Activated CD4-positive, alpha-beta T cell treated with anti-CD3 and anti-CD28 coated beads for 24 hours (primary cell): ENCODE measurements around the gene ARID3A.

Experiments used
- DNase-seq, 2 donors: peaks; one replicate each; pipeline ENCODE4 v3.0.0-alpha.2; 2020; ENCODE audit warnings: low read depth in 2 of 2

Gene ARID3A

GRCh38 chr19:961866-962620 is 36.2 kb downstream of the ARID3A start:
- no peak for DNase-seq

DNA sequence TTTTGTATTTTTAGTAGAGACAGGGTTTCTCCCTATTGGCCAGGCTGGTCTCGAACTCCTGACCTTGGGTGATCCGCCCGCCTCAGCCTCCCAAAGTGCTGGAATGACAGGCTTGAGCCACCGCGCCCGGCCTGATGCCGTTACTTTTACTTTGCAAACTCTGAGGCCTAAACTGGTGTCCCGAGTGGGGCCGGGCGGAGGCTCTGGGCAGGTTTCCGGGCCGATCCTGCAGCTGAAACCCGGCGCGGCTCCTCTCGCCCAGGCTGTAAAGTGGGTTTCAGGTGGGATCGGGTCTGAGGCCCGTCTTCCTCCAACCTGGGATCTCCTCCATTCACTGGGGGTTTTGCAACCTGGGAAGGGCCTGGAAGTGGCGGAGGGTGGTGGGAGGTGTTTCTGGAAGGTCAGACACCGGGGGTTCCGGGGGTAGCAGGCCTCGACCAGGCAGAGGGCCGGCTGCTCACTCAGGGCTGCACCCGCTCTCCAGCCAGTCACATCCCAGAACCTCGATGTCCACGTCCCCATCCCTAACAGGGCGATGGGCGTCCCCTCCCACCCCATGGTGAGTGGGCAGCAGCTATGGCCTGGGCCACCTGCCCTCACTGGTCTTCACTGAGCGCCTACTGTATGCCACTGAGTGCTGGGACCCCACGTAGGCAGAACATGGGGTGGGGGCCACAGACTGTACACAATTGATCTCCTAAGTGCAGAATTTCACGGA is 37.0 kb downstream of the ARID3A start:
- no peak for DNase-seq

DNA sequence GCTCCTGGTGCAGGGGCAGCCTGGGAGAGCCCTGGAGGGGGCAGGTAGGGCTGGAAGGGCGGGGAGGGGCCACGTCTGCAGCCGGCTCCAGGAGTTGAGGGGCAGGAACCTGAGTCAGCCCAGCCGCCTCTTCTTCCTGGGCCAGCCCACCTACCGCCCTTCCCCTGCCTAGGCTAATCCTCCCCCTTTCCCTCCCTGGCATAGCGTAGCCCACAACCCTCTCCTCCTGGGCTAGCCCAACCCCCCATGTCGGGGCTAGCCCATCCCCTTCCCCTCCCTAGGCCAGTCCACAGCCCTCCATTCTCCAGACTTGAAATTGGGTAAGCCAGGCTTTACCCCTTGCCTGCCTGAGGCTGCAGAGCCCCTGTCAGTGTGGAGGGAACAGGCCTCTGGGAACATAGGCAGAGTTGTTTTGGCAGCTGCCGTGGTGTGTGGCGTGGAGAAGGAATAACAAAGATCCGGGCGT is 37.7 kb downstream of the ARID3A start:
- DNase-seq: no peak

DNA sequence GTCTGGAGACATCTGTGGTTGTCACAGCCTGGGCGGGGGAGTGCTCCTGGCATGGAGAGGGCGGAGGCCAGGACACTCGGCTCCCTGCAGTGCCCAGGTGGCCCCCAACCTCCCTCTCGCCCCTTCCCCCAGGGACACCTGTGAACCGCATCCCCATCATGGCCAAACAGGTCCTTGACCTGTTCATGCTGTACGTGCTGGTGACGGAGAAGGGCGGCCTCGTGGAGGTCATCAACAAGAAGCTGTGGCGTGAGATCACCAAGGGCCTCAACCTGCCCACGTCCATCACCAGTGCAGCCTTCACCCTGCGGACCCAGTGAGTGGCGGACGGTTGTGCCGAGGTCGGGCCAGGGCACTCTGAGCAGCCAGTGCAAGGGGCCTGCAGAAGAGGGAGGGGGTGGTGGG is 38.3 kb downstream of the ARID3A start:
- DNase-seq: no peak

- no peak for DNase-seq
Measured at GRCh38 chr19:964761-965694, 39.2 kb downstream of the ARID3A start.

GRCh38 chr19:966485-967088 is 40.8 kb downstream of the ARID3A start:
- no peak for DNase-seq

DNA sequence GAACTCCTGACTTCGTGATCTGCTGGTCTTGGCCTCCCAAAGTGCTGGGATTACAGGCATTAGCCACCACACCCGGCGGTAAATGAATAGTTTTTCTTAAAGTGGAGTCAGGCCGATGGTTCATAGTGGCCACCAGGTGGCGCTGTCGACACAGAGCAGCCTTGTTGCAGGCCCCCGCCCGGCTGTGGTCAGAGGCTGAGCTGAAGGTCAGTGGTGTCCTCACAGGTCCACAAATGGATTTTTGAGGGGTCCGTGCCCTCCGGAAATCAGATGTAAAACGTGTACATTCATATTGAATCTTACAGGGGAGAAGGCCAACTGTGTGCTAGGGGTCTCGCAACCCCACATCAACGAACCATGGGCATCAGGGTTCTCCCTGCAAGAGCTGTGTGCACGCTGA is 44.9 kb downstream of the ARID3A start:
- no peak for DNase-seq

DNA sequence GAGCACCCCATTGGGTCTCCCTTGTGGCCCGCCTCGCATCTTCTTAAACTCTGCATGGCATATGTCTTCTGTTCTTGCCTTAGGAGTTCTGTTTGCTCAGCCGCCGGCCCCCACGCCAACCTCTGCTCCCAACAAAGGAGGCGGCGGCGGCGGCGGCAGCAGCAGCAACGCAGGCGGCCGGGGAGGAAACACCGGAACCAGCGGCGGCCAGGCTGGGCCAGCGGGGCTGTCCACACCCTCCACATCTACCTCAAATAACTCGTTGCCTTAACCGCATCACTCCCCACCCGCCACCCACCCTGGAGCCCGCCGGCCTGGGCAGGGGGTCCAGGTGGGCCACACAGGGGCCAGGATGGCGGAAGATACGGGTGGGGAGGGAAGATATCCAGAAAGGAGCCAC is 46.0 kb downstream of the ARID3A start:
- DNase-seq: no peak

DNA sequence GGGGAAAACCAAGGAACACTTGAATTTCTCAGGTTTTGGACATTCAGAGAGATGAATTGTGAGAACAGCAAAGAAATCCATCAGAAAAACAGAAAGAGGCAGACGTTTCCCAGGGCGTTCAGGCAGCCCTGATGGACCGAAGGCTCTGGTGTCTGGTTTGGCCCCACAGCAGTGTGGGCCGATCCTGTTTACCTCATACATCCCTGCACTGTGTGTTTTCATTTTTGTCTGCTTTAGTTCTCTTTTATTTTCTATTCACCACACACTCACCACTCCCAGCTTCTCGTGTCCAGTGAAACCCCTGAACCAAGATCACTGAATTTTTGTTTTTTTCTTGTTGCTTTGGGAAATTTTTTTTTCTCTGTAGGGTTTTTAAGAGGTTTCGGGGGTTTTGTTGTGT is 46.4 kb downstream of the ARID3A start:
- no peak for DNase-seq

DNA sequence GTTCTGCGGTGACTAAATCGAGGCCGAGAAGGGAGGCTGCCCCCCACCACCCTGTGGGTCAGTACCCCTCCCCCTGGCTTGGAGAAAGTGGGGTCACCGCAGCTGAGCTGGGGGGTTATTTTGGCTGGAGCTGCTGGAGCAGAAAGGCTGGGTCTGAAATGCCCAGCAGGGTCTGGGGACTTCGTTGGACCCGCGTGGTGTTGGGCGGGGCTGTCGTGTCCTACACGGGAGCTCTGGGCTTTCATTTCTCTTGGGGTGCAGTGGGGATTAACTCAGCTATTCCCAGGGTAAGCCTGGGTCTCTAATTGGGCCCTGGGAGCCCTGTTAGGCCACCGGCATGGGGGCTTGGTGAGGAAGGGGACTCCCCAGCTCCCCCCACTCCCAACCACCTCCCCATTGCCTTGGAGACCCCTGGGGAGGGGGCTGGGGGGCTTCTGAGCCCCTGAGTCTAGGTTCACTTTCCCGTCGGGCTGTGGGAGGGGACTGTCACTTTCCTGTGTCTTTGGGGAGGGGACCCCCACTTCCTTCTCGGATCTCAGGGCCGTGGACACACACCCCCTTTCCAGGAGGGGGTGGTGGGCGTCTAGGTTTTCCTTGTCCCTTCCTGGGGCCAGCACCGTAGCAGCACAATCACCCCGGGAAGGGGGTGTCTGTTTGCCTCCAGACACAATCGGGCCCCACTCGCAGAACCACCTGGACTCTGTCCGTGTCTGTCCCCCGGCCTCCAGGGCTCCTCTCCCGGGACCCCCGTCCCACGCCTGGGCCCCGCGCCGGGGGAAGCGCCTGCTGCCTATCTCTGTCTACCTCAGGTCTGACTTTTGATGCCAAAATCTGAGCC is 48.1 kb downstream of the ARID3A start:
- DNase-seq: no peak

DNA sequence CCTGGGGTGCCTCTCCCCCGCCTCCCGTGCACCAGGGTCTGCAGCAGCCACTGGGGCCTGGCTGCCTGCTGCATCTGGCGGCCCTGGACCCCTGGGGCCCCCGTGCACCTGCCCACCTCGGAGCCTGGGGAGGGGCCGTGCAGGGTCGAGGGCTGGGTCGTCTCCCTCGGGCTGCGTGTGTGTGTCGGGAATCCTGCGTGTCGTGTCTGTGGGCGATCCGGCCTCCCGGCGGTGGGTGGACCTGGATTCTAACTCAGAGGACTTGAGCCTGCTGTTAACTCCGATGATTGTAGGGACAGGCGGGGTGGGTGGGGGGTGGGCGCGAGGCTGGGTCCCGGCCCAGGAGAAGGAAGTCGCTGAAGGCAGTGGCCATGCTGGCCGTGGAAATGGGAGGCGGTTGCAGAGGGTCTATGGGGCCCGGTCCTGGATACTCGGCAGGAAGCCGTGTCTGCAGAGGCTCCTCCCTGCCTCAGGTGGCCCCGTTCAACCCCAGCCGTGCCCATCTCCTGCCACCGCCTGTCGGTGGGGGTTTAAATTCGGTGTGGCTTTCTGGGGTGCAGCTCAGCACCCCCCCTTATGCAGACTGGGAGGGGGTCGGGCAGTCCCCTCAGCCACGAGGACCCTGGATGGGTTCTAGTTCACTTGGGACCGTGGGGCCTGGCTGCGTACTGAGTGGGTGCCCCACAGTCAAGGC is 48.9 kb downstream of the ARID3A start:
- no peak for DNase-seq

DNA sequence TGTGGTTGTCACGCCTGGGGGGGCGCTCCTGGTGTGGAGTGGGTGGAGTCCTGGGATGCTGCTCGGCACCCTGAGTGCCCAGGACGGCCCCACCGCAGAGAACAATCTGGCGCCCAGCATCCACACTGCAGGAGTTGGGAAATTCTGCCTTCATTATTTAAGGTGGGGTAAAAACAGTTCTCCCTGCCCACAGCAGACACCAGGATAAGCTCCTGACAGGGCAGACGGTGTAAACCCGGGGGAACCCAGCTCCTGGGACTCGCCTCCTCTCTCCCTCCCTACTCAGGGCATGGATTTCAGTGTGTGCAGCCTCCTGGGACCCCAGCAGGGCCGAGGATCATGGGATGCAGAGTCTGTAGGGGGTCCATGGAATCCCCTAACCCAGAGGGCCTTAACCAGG is 50.6 kb downstream of the ARID3A start:
- no peak for DNase-seq

- no peak for DNase-seq
Measured at GRCh38 chr19:977058-977464, 51.2 kb downstream of the ARID3A start.

DNA sequence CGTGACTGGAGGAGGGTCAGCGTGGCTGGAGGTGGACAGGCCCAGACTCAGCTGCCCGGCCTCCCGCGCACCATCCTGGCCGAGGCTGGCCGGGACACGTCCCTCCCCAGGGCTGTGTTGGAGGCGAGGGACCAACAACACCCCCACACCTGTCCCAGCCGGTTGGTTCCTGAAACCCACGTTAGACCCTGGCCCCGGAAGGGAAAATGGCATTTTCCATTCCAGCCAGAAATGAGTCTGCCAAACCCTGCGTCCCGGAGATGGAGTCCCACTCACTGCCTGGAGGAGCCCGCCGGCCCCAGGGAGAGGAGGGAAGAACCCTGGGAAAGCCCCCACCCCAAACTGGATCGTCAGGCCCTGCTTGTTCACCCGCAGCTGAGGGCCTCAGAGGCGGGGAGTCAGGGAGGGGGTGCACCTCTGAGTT is 53.5 kb downstream of the ARID3A start:
- DNase-seq: no peak

- DNase-seq: no peak
Measured at GRCh38 chr19:980133-980998, 54.5 kb downstream of the ARID3A start.

DNA sequence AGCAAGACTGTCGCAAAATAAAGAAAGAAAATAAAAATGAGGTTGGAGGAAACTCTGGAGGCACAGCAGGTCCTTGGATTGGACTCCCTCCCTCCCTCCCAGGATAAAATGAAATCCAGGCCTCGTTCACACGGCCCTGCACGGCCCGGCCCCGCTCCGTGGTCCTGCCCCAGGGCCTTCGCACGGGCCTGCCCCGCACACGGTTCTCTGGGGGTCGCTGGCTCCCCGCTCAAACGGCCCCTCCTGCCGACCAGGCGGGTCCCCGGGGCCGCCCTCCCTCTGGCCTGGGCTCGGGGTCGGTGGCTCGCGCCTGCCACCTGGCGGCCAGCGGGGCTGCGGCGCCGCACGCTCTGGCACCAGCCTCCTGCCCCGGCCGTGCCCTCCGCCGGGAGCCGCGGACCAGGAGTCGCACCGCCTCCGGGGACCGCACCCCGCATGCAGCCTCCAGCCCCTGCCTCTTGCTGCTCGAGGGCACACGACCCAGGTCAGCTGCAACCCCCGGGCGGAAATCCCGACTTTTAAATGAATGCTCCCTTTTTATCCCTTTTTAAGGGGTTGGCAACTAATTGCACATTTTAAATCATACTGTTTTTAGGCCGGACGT is 56.8 kb downstream of the ARID3A start:
- DNase-seq: peak; percentile 64 to 66

- DNase-seq: peak; percentile 86 to 89
Measured at GRCh38 chr19:984165-984967, 58.5 kb downstream of the ARID3A start, which contains the start of gene WDR18. Gene WDR18, plus strand, starts transcription at chr19:984345. Its CDS starts 9 bp downstream, at chr19:984354.

DNA sequence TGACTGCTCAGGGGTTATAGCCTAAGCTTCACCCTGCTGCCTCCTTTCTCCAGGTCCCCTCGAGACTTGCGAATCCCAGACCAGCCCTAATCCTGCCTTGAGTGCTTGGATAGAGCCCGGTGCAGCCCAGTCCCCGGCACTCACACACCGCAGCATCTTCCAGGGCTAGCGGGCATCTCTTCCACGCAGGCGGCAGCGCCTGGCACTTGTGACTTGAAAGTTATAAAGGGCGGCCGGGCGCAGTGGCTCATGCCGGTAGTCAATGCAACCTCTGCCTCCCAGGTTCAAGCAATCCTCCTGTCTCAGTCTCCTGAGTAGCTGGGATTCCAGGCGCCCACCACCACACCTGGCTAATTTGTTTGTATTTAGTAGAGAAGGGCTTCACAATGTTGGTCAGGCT is 60.2 kb downstream of the ARID3A start:
- DNase-seq: no peak
